Omental fat pad (tissue), 4 donors: ENCODE data around the gene SLC35C1. TPM values are rescaled to one million over a fixed set of nuclear protein-coding genes. Genes with fewer than 3 reads are reported as not detected.

ENCODE experiments used
- ATAC-seq: fragments of 150-250 bp; one replicate; pipeline ENCODE4 v1.9.1; 2016; ENCODE audit warnings: mild to moderate bottlenecking, moderate library complexity; ENCODE audit not compliant: low FRiP score
- DNase-seq: peaks from one replicate; pipeline ENCODE4 v3.0.0-alpha.2; 2019; ENCODE audit warnings: low spot score
- CTCF ChIP-seq, 3 donors: fragments of 450-650 bp; IDR thresholded peaks; one replicate each; pipeline ENCODE4 v1.5.1; 2016 to 2017; ENCODE audit warnings: antibody characterized with exemption in 3 of 3, mild to moderate bottlenecking in 3 of 3, moderate library complexity in 2 of 3
- total RNA-seq, 4 donors: library from RNA; depleted of rRNA; stranded (reverse); fragments of >200 nt; gene quantifications; one replicate each; pipeline ENCODE4 v1.1.0, GENCODE V29; 2016

The SLC35C1 gene
- total RNA-seq, 4 donors from 2014 or later = 18.6 to 103 (median 73.0) TPM

- TF ChIP-seq CTCF (IDR thresholded peaks at IDR 0.05) = no peak
- no peak for DNase-seq
- no peak for ATAC-seq
Measured at GRCh38 chr11:45811109-45811435, 6.1 kb downstream of the SLC35C1 start.

GRCh38 chr11:45811571-45812290 lies 6.8 kb downstream of the SLC35C1 start:
- DNase-seq = no peak
- ATAC-seq = no peak
- no peak for TF ChIP-seq CTCF (IDR thresholded peaks at IDR 0.05)

- ATAC-seq (no peak), DNase-seq (no peak)
- TF ChIP-seq CTCF (IDR thresholded peaks at IDR 0.05) = no peak
Measured at GRCh38 chr11:45812581-45813548, 7.9 kb downstream of the SLC35C1 start.

- no peak for TF ChIP-seq CTCF (IDR thresholded peaks at IDR 0.05)
- no peak for ATAC-seq
- no peak for DNase-seq
Measured at GRCh38 chr11:45815747-45816146, 10.8 kb downstream of the SLC35C1 start.

- no peak for TF ChIP-seq CTCF (IDR thresholded peaks at IDR 0.05)
- ATAC-seq (no peak), DNase-seq (no peak)
Measured at GRCh38 chr11:45816614-45817013, 11.7 kb downstream of the SLC35C1 start.

- DNase-seq = no peak
Measured at GRCh38 chr11:45817191-45817590, 12.2 kb downstream of the SLC35C1 start.

More at GRCh38 chr11:45817191-45817590, 12.2 kb downstream of the SLC35C1 start:
- TF ChIP-seq CTCF (IDR thresholded peaks at IDR 0.05) = no peak
- ATAC-seq = no peak
